ENCODE measurements around the gene PIGT.

The PIGT gene

DNA sequence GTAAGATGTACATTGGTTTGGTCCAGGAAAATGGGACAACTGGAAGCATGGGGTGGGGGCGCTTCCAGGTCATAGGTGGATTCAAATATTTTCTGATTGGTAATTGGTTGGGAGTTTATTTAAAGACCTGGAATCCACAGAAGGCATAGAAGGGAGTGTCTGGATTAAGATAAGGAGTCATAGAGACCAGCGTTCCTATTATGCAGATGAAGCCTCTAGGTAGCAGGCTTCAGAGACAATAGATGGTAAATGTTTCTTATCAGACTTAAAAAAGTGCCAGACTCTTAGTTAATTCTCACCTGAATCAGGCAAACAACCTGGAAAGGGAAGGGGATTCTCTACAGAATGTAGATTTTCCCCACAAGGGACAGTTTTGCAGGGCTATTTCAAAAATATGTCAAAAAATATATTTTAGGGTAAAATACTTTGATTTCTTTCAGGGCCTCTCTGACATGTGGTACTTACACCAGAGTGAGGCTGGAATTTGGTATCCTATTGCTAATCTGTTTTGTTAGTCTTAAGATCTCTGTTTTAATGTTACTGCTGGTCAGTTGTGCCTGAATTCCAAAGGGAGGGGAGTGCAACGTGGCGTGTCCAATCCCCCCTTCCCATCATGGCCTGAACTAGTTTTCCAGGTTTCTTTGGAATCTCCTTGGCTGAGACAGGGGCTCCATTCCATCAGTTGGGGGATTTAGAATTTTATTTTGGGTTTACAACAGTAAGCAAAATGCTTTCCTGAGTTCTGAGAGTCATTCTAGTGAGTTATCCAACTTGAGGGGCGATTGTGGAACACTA is 25.1 kb downstream of the PIGT start:
- TF ChIP-seq, protein P1, sequence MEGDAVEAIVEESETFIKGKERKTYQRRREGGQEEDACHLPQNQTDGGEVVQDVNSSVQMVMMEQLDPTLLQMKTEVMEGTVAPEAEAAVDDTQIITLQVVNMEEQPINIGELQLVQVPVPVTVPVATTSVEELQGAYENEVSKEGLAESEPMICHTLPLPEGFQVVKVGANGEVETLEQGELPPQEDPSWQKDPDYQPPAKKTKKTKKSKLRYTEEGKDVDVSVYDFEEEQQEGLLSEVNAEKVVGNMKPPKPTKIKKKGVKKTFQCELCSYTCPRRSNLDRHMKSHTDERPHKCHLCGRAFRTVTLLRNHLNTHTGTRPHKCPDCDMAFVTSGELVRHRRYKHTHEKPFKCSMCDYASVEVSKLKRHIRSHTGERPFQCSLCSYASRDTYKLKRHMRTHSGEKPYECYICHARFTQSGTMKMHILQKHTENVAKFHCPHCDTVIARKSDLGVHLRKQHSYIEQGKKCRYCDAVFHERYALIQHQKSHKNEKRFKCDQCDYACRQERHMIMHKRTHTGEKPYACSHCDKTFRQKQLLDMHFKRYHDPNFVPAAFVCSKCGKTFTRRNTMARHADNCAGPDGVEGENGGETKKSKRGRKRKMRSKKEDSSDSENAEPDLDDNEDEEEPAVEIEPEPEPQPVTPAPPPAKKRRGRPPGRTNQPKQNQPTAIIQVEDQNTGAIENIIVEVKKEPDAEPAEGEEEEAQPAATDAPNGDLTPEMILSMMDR (IDR thresholded peaks at IDR 0.05) = no peak
- TF ChIP-seq ZFX (IDR thresholded peaks at IDR 0.05; ENCODE audit: borderline replicate concordance) = no peak
- no peak overlapping the region for H3K27ac ChIP-seq

- TF ChIP-seq, protein P1 (IDR thresholded peaks at IDR 0.05) = no peak
- TF ChIP-seq ZFX (IDR thresholded peaks at IDR 0.05; ENCODE audit: borderline replicate concordance) = no peak
- H3K27ac ChIP-seq = no peak overlapping the region
Measured at GRCh38 chr20:45441746-45442145, 25.8 kb downstream of the PIGT start.

DNA sequence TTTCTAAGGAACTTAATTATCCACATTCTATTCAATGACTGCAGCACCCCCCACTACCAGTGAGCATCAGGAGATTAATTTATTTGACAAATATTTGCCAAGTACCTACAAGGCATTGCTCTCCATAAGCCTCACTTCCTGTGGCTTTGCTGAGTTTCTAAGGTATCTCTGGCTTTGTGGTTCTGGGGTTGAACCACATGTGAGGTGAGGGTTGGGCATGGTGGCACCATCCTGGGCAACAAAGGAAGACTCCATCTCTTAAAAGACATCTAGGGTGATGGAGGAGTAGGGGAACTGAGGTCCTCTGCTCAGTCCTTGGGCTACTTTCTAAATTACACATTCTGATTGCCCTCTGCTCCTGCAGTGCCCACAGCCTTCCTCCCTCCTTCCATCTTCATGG is 28.1 kb downstream of the PIGT start:
- H3K27ac ChIP-seq = no peak overlapping the region
- TF ChIP-seq, protein P1 (IDR thresholded peaks at IDR 0.05) = no peak
- no peak for TF ChIP-seq ZFX (IDR thresholded peaks at IDR 0.05; ENCODE audit: borderline replicate concordance)

- no peak overlapping the region for H3K27ac ChIP-seq
- no peak for TF ChIP-seq ZFX (IDR thresholded peaks at IDR 0.05; ENCODE audit: borderline replicate concordance)
- TF ChIP-seq, protein P1 (IDR thresholded peaks at IDR 0.05) = peak; percentile 73
Measured at GRCh38 chr20:45445805-45446562, 30.0 kb downstream of the PIGT start.

DNA sequence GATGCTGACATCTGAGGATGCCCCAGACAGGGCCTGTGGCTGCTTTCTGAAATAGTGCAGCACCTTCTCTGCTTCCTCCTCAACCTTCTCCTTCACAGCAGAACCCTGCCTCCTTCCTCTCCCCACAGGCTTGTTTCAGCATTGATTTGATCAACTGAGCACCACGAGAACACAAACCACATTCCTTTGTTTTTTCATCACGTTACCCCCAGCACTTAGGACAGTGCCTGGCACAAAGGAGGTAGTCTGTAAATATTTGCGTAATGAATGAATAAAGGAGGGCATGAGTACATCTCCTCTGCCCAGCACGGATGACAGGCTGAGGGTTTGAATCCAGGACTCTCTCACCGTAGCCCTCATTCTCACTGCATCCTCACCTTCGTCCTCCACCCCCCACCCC is 32.3 kb downstream of the PIGT start:
- no peak for TF ChIP-seq ZFX (IDR thresholded peaks at IDR 0.05; ENCODE audit: borderline replicate concordance)
- TF ChIP-seq, protein P1 (IDR thresholded peaks at IDR 0.05) = no peak
- no peak overlapping the region for H3K27ac ChIP-seq

- H3K27ac ChIP-seq = no peak overlapping the region
- TF ChIP-seq, protein P1 (IDR thresholded peaks at IDR 0.05) = no peak
- TF ChIP-seq ZFX (IDR thresholded peaks at IDR 0.05; ENCODE audit: borderline replicate concordance) = no peak
Measured at GRCh38 chr20:45449528-45449927, 33.6 kb downstream of the PIGT start.
